ENCODE results near the gene CASQ2. TPM values are rescaled to one million over a fixed set of nuclear protein-coding genes. Genes with fewer than 3 reads are reported as not detected.
A peak's percentile ranks its signal among the peaks of the same experiment; 100 is the strongest.

The CASQ2 gene
- total and polyA plus RNA-seq, 2 of the 4 experiments (the other 2 are of a cell fraction) = not detected

DNA sequence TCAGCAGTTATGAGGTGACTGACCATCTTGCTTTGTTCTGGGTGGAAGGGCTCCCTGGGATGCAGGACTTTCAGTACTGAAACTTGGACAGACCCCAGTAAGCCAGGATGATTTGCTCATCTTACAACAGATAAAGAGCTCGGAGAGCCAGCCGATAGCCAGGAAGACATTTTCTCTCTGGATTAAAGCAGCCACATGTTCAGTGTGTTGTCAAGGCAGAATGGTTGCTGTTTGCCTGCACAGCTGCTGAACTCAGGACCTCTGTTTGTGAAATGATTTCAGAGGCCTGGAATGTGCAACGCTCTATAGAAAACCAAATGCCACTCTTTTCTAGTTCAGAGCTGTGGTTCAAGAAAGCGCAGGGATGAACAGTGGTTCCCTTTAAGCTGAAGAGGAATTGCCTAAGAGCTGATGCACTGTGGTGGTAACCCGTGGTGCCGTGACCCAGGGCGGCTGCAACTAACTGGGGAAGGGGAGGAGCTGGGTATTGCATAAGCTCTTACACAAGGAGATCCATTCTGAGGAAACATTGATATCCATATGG is 40.7 kb downstream of the CASQ2 start:
- H2AK9ac ChIP-seq (replicated peaks; ENCODE audit: low read depth, low read length, poor library complexity) = no peak overlapping the region
- no peaks in the 10 kb centered on the region for H3K36me3 ChIP-seq (ENCODE audit: control insufficient read depth, insufficient read depth, low read length)
- in situ Hi-C loops (cut with MboI; ENCODE audit: low sequenced_read_pairs) (no loop called here), intact Hi-C loops (cut with micrococcal nuclease) (no loop called here), dilution Hi-C loops (cut with HindIII; ENCODE audit: low sequenced_read_pairs, unreplicated experiment) (no loop called here)
- no peak overlapping the region for H3K56ac ChIP-seq (ENCODE audit: extremely low read depth, insufficient read depth, low read length)
- no peaks in the 10 kb centered on the region for H3K9me1 ChIP-seq (ENCODE audit: insufficient read depth, low read length)
- ATAC-seq (ENCODE audit: low read depth) (peak; percentile 94), DNase-seq (peak; percentile 75)
- no peak overlapping the region for H3K9ac ChIP-seq (ENCODE audit: low read depth, low read length)
- no peak overlapping the region for H3K14ac ChIP-seq (replicated peaks; ENCODE audit: low read depth, low read length)
- H3K23ac ChIP-seq (ENCODE audit: low read depth, low read length) = no peak overlapping the region
- ChIA-PET POLR2A (ENCODE audit: unreplicated experiment) (no interaction called here), CTCF (interaction anchor here (0.7 to 1.3 kb wide), 2 partner anchors 21 to 37 kb away, joined by 3 to 11 read pairs; no protein-coding TSS in a partner anchor)
- WGBS, 2 experiments (ENCODE audit: extremely low coverage in 2 of 2, insufficient read length in 1 of 2) = 0% methylated on average over 2 of the region's 7 CpGs; no CpG with 5 or more reads in 1 of the 2 experiments
- no peak overlapping the region for H3K4ac ChIP-seq (ENCODE audit: low read depth, low read length)
- no peak overlapping the region for H2BK5ac ChIP-seq (ENCODE audit: low read depth, low read length, poor library complexity, severe bottlenecking)
- no peak overlapping the region; the same call in 1 of the 2 replicates for H4K5ac ChIP-seq (ENCODE audit: low read depth, low read length)
- H3K27me3 ChIP-seq (ENCODE audit: control insufficient read depth, insufficient read depth, low read length) = 0 out of 2 replicates have a peak, but pooled peaks cover 2% of the 10 kb centered on the region
- no peak overlapping the region for H4K8ac ChIP-seq (ENCODE audit: low read depth in 2 of 2, low read length in 2 of 2)
- no peak overlapping the region for H2BK120ac ChIP-seq (ENCODE audit: low read depth, low read length)
- TF ChIP-seq CHD1 (IDR thresholded peaks at IDR 0.05; ENCODE audit: low read depth, low read length) (no peak), MAFK (IDR thresholded peaks at IDR 0.05; ENCODE audit: low read depth, low read length) (no peak), RAD21 (IDR thresholded peaks at IDR 0.05; ENCODE audit: low read length) (no peak), MXI1 (IDR thresholded peaks at IDR 0.05; ENCODE audit: borderline replicate concordance, low read depth, low read length) (peak; percentile 55; the same call in 1 of the 2 replicates), CEBPB (IDR thresholded peaks at IDR 0.05; ENCODE audit: low read depth, low read length) (peak; percentile 81), BHLHE40 (IDR thresholded peaks at IDR 0.05; ENCODE audit: low read depth, low read length) (no peak), RFX5 (IDR thresholded peaks at IDR 0.05; ENCODE audit: low read depth, low read length) (no peak), RCOR1 (IDR thresholded peaks at IDR 0.05; ENCODE audit: insufficient replicate concordance, low read length) (no peak), MAZ (IDR thresholded peaks at IDR 0.05; ENCODE audit: borderline replicate concordance, low read depth, low read length) (no peak; the same call in 1 of the 2 replicates), SMC3 (IDR thresholded peaks at IDR 0.05; ENCODE audit: low read depth, low read length) (no peak), POLR2A (IDR thresholded peaks at IDR 0.05; ENCODE audit: low read depth, low read length) (no peak)
- TF ChIP-seq, protein P1, sequence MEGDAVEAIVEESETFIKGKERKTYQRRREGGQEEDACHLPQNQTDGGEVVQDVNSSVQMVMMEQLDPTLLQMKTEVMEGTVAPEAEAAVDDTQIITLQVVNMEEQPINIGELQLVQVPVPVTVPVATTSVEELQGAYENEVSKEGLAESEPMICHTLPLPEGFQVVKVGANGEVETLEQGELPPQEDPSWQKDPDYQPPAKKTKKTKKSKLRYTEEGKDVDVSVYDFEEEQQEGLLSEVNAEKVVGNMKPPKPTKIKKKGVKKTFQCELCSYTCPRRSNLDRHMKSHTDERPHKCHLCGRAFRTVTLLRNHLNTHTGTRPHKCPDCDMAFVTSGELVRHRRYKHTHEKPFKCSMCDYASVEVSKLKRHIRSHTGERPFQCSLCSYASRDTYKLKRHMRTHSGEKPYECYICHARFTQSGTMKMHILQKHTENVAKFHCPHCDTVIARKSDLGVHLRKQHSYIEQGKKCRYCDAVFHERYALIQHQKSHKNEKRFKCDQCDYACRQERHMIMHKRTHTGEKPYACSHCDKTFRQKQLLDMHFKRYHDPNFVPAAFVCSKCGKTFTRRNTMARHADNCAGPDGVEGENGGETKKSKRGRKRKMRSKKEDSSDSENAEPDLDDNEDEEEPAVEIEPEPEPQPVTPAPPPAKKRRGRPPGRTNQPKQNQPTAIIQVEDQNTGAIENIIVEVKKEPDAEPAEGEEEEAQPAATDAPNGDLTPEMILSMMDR (conservative IDR thresholded peaks at IDR 0.05; ENCODE audit: low read depth, low read length) = no peak
- TF ChIP-seq, protein P2, sequence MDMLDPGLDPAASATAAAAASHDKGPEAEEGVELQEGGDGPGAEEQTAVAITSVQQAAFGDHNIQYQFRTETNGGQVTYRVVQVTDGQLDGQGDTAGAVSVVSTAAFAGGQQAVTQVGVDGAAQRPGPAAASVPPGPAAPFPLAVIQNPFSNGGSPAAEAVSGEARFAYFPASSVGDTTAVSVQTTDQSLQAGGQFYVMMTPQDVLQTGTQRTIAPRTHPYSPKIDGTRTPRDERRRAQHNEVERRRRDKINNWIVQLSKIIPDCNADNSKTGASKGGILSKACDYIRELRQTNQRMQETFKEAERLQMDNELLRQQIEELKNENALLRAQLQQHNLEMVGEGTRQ (IDR thresholded peaks at IDR 0.05; ENCODE audit: low read depth, low read length) = no peak
- TF ChIP-seq, protein P3, sequence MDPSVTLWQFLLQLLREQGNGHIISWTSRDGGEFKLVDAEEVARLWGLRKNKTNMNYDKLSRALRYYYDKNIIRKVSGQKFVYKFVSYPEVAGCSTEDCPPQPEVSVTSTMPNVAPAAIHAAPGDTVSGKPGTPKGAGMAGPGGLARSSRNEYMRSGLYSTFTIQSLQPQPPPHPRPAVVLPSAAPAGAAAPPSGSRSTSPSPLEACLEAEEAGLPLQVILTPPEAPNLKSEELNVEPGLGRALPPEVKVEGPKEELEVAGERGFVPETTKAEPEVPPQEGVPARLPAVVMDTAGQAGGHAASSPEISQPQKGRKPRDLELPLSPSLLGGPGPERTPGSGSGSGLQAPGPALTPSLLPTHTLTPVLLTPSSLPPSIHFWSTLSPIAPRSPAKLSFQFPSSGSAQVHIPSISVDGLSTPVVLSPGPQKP (IDR thresholded peaks at IDR 0.05; ENCODE audit: borderline replicate concordance, low read depth, low read length) = no peak
- no peaks in the 10 kb centered on the region for H3K9me3 ChIP-seq (ENCODE audit: control insufficient read depth, insufficient read depth, low read length)
- no peak overlapping the region for H2AFZ ChIP-seq (replicated peaks; ENCODE audit: low read length, poor library complexity)
- H3K79me1 ChIP-seq (ENCODE audit: low read depth in 1 of 2, low read length in 2 of 2) = no peaks in the 10 kb centered on the region
- H4K91ac ChIP-seq (ENCODE audit: insufficient read depth, low read depth, low read length) = no peak overlapping the region
- H3K4me3 ChIP-seq (ENCODE audit: insufficient read depth, low read depth, low read length) = no peak overlapping the region
- no TSS peak for BruUV-seq (replicated peaks)
- peak overlapping the region; percentile 0; the same call in 1 of the 2 replicates for H3K4me2 ChIP-seq (ENCODE audit: low read depth, low read length)
- H3K27ac ChIP-seq (ENCODE audit: insufficient read depth, low read length) = peak overlapping the region; percentile 15; the same call in 1 of the 2 replicates
- H2BK15ac ChIP-seq (ENCODE audit: low read depth, low read length) = no peak overlapping the region
- no peaks in the 10 kb centered on the region for H4K20me1 ChIP-seq (ENCODE audit: insufficient read depth, low read length)
- peaks cover 2% of the 10 kb centered on the region; the same call in 1 of the 2 replicates for H3K4me1 ChIP-seq (ENCODE audit: control insufficient read depth, insufficient read depth, low read length)
- no peak overlapping the region; the same call in 1 of the 2 replicates for H3K18ac ChIP-seq (ENCODE audit: low read depth, low read length)
- H2AK5ac ChIP-seq (ENCODE audit: low read depth, low read length) = no peak overlapping the region
- H2BK20ac ChIP-seq (ENCODE audit: low read depth, low read length) = no peak overlapping the region

Data from IMR-90 (cell line).